Progenitor cell of endocrine pancreas (in vitro differentiated cells): ENCODE results near the gene GHDC. TPM values are rescaled to one million over a fixed set of nuclear protein-coding genes. Genes with fewer than 3 reads are reported as not detected.

Experiments
- DNase-seq: peaks from one replicate; pipeline ENCODE4 v3.0.0; 2021; ENCODE audit warnings: low spot score; ENCODE audit not compliant: unreplicated experiment
- H3K27ac Mint-ChIP-seq: 2 replicates; pipeline ENCODE4 v1.8.0; 2021; ENCODE audit warnings: mild to moderate bottlenecking, moderate library complexity, mixed read lengths
- H3K27me3 Mint-ChIP-seq: 2 replicates; pipeline ENCODE4 v1.8.0; 2021; ENCODE audit warnings: mixed read lengths
- H3K36me3 Mint-ChIP-seq: 2 replicates; pipeline ENCODE4 v1.8.0; 2022; ENCODE audit warnings: mixed read lengths; ENCODE audit not compliant: insufficient read depth
- H3K4me1 Mint-ChIP-seq: 2 replicates; pipeline ENCODE4 v1.8.0; 2021; ENCODE audit warnings: low read depth, mixed read lengths
- H3K4me3 Mint-ChIP-seq: 2 replicates; pipeline ENCODE4 v1.8.0; 2021; ENCODE audit warnings: low read depth, mild to moderate bottlenecking, moderate library complexity, mixed read lengths
- H3K9me3 Mint-ChIP-seq: 2 replicates; pipeline ENCODE4 v1.8.0; 2021; ENCODE audit warnings: low read depth, mixed read lengths
- total RNA-seq: library from RNA; stranded (reverse); gene quantifications from 2 replicates; pipeline ENCODE4 v1.2.1, GENCODE V29; 2021
- TF ChIP-seq, protein P1 (sequence below): fragments of 200-600 bp; sonication (generic); IDR thresholded peaks from one replicate; pipeline ENCODE4 v1.5.0; 2021; ENCODE audit warnings: antibody characterized with exemption, mild to moderate bottlenecking; ENCODE audit not compliant: unreplicated experiment

Gene GHDC
- total RNA-seq, 1 donor from 2014 or later, result 6.8 TPM

DNA sequence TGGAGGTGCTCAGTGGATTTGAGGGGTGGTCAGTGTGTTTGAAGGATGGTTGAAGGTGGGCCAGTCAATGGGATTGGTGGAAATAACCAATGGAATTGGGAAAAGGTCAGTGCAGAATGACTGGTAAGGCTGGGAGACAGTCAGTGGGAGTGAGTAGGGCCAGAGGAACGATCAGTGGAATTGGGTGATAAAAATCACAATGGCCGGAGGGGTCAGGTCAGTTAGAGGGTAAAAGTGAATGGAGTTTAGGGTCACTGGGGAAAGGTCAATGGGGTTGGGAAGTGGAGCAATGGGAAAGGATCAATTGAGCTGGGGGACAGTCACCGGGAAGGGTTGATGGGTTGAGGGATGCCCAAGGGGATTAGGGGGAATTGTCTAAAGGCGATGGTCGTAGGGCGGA lies 28.5 kb downstream of the GHDC start:
- Mint-ChIP-seq H3K9me3 (no peaks in the 10 kb centered on the region), H3K27ac (no peak overlapping the region), H3K27me3 (peaks cover 12% of the 10 kb centered on the region), H3K36me3 (no peaks in the 10 kb centered on the region), H3K4me1 (no peaks in the 10 kb centered on the region), H3K4me3 (no peak overlapping the region)
- DNase-seq, result no peak
- TF ChIP-seq, protein P1, sequence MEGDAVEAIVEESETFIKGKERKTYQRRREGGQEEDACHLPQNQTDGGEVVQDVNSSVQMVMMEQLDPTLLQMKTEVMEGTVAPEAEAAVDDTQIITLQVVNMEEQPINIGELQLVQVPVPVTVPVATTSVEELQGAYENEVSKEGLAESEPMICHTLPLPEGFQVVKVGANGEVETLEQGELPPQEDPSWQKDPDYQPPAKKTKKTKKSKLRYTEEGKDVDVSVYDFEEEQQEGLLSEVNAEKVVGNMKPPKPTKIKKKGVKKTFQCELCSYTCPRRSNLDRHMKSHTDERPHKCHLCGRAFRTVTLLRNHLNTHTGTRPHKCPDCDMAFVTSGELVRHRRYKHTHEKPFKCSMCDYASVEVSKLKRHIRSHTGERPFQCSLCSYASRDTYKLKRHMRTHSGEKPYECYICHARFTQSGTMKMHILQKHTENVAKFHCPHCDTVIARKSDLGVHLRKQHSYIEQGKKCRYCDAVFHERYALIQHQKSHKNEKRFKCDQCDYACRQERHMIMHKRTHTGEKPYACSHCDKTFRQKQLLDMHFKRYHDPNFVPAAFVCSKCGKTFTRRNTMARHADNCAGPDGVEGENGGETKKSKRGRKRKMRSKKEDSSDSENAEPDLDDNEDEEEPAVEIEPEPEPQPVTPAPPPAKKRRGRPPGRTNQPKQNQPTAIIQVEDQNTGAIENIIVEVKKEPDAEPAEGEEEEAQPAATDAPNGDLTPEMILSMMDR, result no peak

DNA sequence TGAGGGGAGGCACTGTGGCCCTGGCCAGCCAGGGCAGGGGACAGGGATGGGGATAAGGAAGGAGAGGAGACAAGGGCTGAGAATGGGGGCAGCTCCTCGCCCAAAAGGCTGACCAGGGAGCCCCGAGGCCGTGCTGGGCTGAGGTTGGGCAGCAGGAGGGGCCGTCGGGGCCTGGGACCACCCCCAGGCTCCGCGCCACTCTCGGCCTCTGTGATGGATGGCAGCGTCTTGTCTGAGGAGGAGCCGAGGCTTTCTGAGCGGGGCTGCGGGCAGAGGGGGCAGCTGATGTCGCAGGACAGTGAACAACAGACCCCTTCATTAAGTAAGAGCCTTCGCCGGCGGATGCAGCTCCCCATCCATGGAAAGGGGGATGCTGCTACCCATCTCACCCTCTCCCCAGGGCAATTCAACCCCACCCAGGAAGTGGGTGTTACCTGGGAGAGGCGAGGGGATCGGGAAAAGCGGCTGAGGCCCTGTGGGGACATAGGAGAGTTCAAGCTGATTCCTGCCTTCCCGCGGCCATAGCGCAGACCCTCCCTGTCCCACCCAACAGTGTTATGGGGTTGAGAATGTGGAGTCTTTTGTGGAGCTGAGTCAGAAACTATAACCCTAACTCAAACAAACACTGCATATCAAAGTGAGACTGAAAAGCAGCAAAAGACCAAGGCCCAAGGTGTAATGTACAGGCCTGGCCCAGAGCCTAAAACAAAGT lies 30.4 kb downstream of the GHDC start:
- H3K36me3 Mint-ChIP-seq, result no peaks in the 10 kb centered on the region
- TF ChIP-seq, protein P1, result no peak
- H3K4me3 Mint-ChIP-seq, result no peak overlapping the region
- H3K27ac Mint-ChIP-seq, result no peak overlapping the region
- DNase-seq, result no peak
- no peaks in the 10 kb centered on the region for H3K4me1 Mint-ChIP-seq
- no peaks in the 10 kb centered on the region for H3K9me3 Mint-ChIP-seq
- H3K27me3 Mint-ChIP-seq, result peaks cover 7% of the 10 kb centered on the region

DNA sequence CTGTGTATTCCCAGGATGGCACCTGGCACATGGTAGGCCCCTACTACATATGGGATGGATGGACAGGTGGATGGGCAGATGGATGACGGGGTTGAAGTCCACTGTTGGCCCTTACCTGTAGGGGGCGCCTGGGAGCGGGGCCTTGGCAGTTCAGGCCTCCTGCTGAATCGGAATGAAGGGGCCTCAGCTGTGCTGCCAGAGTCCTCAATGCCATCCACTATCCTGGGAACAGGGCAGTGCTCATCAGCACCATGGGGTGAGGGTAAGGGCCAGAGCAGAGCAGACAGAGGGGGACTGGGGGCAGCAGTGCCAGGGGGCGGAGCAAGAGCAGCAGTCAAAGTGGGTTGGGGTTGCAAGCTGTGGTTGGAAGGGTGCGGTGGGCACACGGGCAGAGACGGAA lies 31.2 kb downstream of the GHDC start:
- H3K4me1 Mint-ChIP-seq, result no peaks in the 10 kb centered on the region
- no peaks in the 10 kb centered on the region for H3K36me3 Mint-ChIP-seq
- TF ChIP-seq, protein P1, result peak; percentile 46
- no peaks in the 10 kb centered on the region for H3K9me3 Mint-ChIP-seq
- H3K27ac Mint-ChIP-seq, result no peak overlapping the region
- DNase-seq, result no peak
- no peak overlapping the region for H3K4me3 Mint-ChIP-seq
- H3K27me3 Mint-ChIP-seq, result peaks cover 7% of the 10 kb centered on the region

DNA sequence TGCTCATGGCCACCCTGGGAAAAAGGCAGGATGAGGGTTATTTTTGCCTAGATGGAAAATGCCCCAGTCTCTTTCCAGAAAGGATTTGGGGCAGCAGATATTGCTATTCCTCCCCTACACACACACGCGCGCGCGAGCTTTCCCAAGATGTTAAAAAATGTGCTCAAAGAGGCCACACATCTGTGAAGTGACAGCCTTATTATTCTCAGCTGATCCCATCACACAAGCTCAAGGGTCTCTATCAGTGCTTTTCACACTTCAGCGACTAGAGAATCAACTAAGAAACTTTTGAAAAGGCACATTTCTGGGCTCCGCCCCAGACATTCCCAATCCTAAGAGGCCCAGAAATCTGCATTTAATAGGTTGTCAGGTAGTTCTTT lies 33.8 kb downstream of the GHDC start:
- H3K27ac Mint-ChIP-seq, result no peak overlapping the region
- DNase-seq, result no peak
- no peak overlapping the region for H3K4me3 Mint-ChIP-seq
- peaks cover 4% of the 10 kb centered on the region for H3K4me1 Mint-ChIP-seq
- peaks cover 4% of the 10 kb centered on the region for H3K27me3 Mint-ChIP-seq
- H3K36me3 Mint-ChIP-seq, result no peaks in the 10 kb centered on the region
- H3K9me3 Mint-ChIP-seq, result no peaks in the 10 kb centered on the region
- TF ChIP-seq, protein P1, result no peak

DNA sequence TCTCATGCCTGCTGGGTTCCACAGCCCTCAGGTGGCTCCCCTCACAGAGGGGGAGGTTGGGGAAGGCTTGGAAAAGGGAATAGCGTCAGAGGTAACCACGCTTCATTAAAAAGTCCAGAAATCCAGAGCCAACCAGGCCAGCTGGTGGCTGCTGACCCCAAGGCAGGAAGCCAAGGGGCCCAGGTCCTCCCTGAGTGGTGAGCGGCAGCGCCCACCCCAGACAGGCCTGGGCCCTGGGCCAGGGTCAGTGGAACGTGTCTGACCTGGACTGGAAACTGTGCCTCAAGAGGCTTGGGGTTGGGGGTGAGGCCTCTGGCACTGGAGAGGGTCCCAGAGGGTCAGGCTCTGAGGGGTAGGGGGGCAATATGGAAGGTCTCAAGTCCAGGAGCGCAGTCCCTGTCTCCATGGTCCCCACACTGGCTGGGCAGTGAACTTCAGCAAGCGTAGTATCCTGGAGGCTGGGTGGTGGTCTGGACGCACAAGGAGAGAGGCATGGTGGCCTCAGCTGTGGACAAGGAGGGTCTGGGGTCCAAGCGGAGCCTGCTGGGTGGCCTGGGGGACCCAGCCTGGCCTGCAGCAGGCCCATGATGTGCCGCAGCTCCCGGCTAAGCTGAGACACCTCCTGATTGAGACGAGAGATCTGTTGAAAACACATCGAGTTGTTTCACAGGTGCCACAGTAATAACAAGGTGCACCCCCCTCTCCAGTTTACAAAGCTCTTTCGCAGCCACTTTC lies 34.3 kb downstream of the GHDC start:
- H3K27me3 Mint-ChIP-seq, result peaks cover 3% of the 10 kb centered on the region
- no peak overlapping the region for H3K27ac Mint-ChIP-seq
- H3K36me3 Mint-ChIP-seq, result no peaks in the 10 kb centered on the region
- H3K4me1 Mint-ChIP-seq, result peaks cover 4% of the 10 kb centered on the region
- TF ChIP-seq, protein P1, result no peak
- no peaks in the 10 kb centered on the region for H3K9me3 Mint-ChIP-seq
- H3K4me3 Mint-ChIP-seq, result no peak overlapping the region
- DNase-seq, result no peak
